Stimulated activated naive B cell treated with anti-CD40 and anti-IgM and Interleukin-4, amounts not matched to agents 10 μg/mL and 1 μg/mL and 100 μg/mL, for 72 hours (primary cell): ENCODE measurements around the gene RIMBP2.

Experiments used
- ATAC-seq, 2 donors: fragments of 150-1000 bp; cut with Tn5 transposase; replicated peaks; 2 replicates each; pipeline ENCODE4 v1.10.0; 2021; ENCODE audit warnings: moderate library complexity in 1 of 2
- DNase-seq: peaks from one replicate; pipeline ENCODE4 v3.0.0; 2021
- H3K27ac Mint-ChIP-seq: one replicate; pipeline ENCODE4 v1.8.0; 2022; ENCODE audit warnings: mild to moderate bottlenecking, mixed read lengths
- H3K27me3 Mint-ChIP-seq, 2 donors: one replicate each; pipeline ENCODE4 v1.8.0; 2022; ENCODE audit warnings: mixed read lengths in 2 of 2
- H3K36me3 Mint-ChIP-seq, 2 donors: one replicate each; pipeline ENCODE4 v1.8.0; 2022; ENCODE audit warnings: mixed read lengths in 2 of 2, mild to moderate bottlenecking in 1 of 2
- H3K4me1 Mint-ChIP-seq, 2 donors: one replicate each; pipeline ENCODE4 v1.8.0; 2022; ENCODE audit warnings: mixed read lengths in 2 of 2, mild to moderate bottlenecking in 1 of 2
- H3K4me3 Mint-ChIP-seq, 2 donors: one replicate each; pipeline ENCODE4 v1.8.0; 2022; ENCODE audit warnings: mild to moderate bottlenecking in 2 of 2, mixed read lengths in 2 of 2, moderate library complexity in 1 of 2
- H3K9me3 Mint-ChIP-seq, 2 donors: one replicate each; pipeline ENCODE4 v1.8.0; 2022; ENCODE audit warnings: mixed read lengths in 2 of 2, mild to moderate bottlenecking in 1 of 2

Gene RIMBP2

DNA sequence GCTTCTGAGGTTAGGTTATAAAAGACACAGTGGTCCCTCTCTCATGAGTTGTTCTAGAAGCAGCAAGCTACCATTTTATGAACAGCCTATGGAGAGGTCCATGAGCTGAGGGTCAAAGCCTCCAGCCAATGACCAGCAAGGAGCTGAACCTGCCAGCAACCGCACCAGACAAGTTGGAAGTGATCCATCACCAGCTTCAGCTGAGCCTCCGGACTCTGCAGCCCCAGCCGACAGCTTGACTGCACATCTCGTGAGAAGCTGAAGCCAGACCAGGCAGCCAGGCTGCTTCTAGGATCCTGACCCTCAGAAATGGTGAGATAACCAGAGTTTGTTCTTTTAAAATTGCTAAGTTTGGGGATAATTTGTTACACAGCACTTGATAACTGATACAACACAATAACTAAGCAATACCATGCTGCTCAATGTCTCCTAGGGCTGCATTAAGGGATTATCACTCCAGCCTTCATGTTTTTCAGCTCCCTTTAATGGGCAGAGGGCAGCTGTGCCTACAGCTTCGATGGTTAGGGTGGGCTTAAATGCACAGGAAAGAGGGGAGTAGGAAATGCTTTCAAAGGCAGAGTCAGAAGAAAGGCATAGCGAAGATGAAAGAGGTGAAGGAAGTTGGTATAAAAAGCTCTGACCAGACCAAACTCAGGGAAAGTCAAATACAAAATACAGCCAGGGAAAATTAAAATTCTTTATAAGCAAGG lies 149.5 kb downstream of the RIMBP2 start:
- no peaks in the 10 kb centered on the region for H3K4me1 Mint-ChIP-seq
- H3K4me3 Mint-ChIP-seq, result no peak overlapping the region
- no peaks in the 10 kb centered on the region for H3K36me3 Mint-ChIP-seq
- H3K27ac Mint-ChIP-seq, result no peak overlapping the region
- H3K27me3 Mint-ChIP-seq, result peaks cover 0 to 3% of the 10 kb centered on the region in 2 donors
- ATAC-seq, result no peak
- H3K9me3 Mint-ChIP-seq, result peaks cover 22 to 25% of the 10 kb centered on the region in 2 donors
- no peak for DNase-seq

GRCh38 chr12:130565189-130565588 lies 150.9 kb downstream of the RIMBP2 start:
- no peaks in the 10 kb centered on the region for H3K4me1 Mint-ChIP-seq
- DNase-seq, result no peak
- no peaks in the 10 kb centered on the region for H3K36me3 Mint-ChIP-seq
- no peak overlapping the region for H3K27ac Mint-ChIP-seq
- H3K27me3 Mint-ChIP-seq, result peaks cover 0 to 7% of the 10 kb centered on the region in 2 donors
- peaks cover 18 to 24% of the 10 kb centered on the region in 2 donors for H3K9me3 Mint-ChIP-seq
- no peak for ATAC-seq
- no peak overlapping the region for H3K4me3 Mint-ChIP-seq

GRCh38 chr12:130563323-130563722 lies 152.8 kb downstream of the RIMBP2 start:
- H3K36me3 Mint-ChIP-seq, result no peaks in the 10 kb centered on the region
- H3K4me3 Mint-ChIP-seq, result no peak overlapping the region
- no peaks in the 10 kb centered on the region for H3K4me1 Mint-ChIP-seq
- ATAC-seq (no peak), DNase-seq (no peak)
- peaks cover 0 to 7% of the 10 kb centered on the region in 2 donors for H3K27me3 Mint-ChIP-seq
- peaks cover 17 to 25% of the 10 kb centered on the region in 2 donors for H3K9me3 Mint-ChIP-seq
- no peak overlapping the region for H3K27ac Mint-ChIP-seq

DNA sequence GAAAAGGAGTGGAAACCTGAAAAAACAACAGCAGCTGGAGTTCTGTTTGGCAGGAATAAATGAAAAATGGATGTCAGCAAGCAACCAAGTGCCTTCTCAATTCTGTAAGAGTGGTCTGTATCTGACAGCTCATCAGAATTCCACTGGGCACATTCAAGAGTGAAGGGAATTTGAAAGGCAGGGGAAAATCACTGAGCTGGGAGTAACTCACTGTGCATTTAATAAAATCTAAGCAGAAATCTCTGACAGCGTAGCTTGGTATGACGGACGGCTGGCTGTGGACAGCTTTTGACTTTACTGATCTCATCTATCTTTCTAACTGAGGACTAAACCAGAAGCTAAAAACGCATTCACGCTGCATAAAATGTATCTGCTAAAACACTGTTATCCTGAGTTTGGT lies 153.4 kb downstream of the RIMBP2 start:
- Mint-ChIP-seq H3K36me3 (no peaks in the 10 kb centered on the region), H3K27me3 (peaks cover 0 to 7% of the 10 kb centered on the region in 2 donors), H3K4me1 (no peaks in the 10 kb centered on the region), H3K9me3 (peaks cover 17 to 25% of the 10 kb centered on the region in 2 donors), H3K4me3 (no peak overlapping the region), H3K27ac (no peak overlapping the region)
- DNase-seq (no peak), ATAC-seq (no peak)

- H3K36me3 Mint-ChIP-seq, result no peaks in the 10 kb centered on the region
- H3K4me3 Mint-ChIP-seq, result no peak overlapping the region
- H3K27me3 Mint-ChIP-seq, result peaks cover 0 to 4% of the 10 kb centered on the region in 2 donors
- H3K9me3 Mint-ChIP-seq, result peaks cover 11 to 14% of the 10 kb centered on the region in 2 donors
- H3K4me1 Mint-ChIP-seq, result no peaks in the 10 kb centered on the region
- no peak for DNase-seq
- no peak overlapping the region for H3K27ac Mint-ChIP-seq
- ATAC-seq, result no peak
Observed at GRCh38 chr12:130560321-130560720, 155.8 kb downstream of the RIMBP2 start.

DNA sequence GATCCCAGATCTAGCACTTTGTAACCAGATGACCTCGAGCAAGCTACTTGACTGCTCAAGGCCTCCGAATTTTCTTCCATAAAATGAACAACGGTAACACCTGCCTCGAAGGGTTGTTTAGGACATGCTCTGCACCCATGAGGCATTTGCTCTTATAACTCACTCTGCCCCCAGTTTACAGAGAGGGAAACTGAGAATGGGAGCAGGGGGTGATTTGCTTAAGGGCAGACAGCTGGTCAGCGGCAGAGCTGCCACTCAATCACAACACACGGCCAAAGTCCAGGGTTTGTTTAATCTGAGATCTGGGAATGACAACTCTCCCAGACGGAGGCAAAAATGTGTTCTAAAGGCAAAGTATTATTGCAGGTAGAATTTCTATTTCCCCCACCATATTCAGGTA lies 156.3 kb downstream of the RIMBP2 start:
- H3K4me1 Mint-ChIP-seq, result no peaks in the 10 kb centered on the region
- DNase-seq, result no peak
- H3K36me3 Mint-ChIP-seq, result no peaks in the 10 kb centered on the region
- H3K27ac Mint-ChIP-seq, result no peak overlapping the region
- peaks cover 10 to 14% of the 10 kb centered on the region in 2 donors for H3K9me3 Mint-ChIP-seq
- ATAC-seq, result no peak
- H3K27me3 Mint-ChIP-seq, result peaks cover 0 to 4% of the 10 kb centered on the region in 2 donors
- no peak overlapping the region for H3K4me3 Mint-ChIP-seq

- ATAC-seq, result no peak
- Mint-ChIP-seq H3K4me3 (no peak overlapping the region), H3K36me3 (no peaks in the 10 kb centered on the region), H3K9me3 (peaks cover 5% of the 10 kb centered on the region in 2 donors), H3K4me1 (no peaks in the 10 kb centered on the region), H3K27ac (no peak overlapping the region), H3K27me3 (peaks cover 4 to 7% of the 10 kb centered on the region in 2 donors)
- DNase-seq, result no peak
Observed at GRCh38 chr12:130557886-130558765, 158.0 kb downstream of the RIMBP2 start.

DNA sequence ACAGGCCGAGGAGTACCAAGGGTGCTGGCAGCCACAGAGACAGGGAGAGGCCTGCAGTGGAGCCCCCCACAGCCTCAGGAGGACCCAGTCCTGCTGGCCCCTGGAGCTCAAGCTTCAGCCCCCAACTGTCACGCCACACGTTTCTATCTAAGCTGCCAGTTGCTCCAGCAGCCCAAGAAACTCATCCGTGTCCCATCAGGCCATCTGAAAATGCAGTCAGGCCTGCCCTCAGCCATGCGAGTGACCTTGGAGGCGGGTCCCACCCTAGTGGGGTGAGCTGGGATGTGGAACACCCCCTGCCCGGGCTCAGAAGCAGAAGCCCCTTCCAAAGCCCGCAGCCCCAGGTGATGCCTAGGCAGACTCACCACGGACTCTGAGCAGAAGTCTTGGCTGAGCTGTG lies 158.9 kb downstream of the RIMBP2 start:
- H3K27me3 Mint-ChIP-seq, result peaks cover 4 to 7% of the 10 kb centered on the region in 2 donors
- ATAC-seq (no peak), DNase-seq (no peak)
- no peak overlapping the region for H3K27ac Mint-ChIP-seq
- peaks cover 5% of the 10 kb centered on the region in 2 donors for H3K9me3 Mint-ChIP-seq
- no peaks in the 10 kb centered on the region for H3K36me3 Mint-ChIP-seq
- no peak overlapping the region for H3K4me3 Mint-ChIP-seq
- H3K4me1 Mint-ChIP-seq, result no peaks in the 10 kb centered on the region

GRCh38 chr12:130556486-130557055 lies 159.5 kb downstream of the RIMBP2 start:
- ATAC-seq (no peak), DNase-seq (no peak)
- Mint-ChIP-seq H3K4me1 (no peaks in the 10 kb centered on the region), H3K27ac (no peak overlapping the region), H3K27me3 (peaks cover 4 to 7% of the 10 kb centered on the region in 2 donors), H3K9me3 (peaks cover 5% of the 10 kb centered on the region in 2 donors), H3K36me3 (no peaks in the 10 kb centered on the region), H3K4me3 (no peak overlapping the region)

GRCh38 chr12:130555628-130556485 lies 160.2 kb downstream of the RIMBP2 start:
- no peak overlapping the region for H3K27ac Mint-ChIP-seq
- no peaks in the 10 kb centered on the region for H3K36me3 Mint-ChIP-seq
- peaks cover 4 to 7% of the 10 kb centered on the region in 2 donors for H3K27me3 Mint-ChIP-seq
- DNase-seq (no peak), ATAC-seq (no peak)
- H3K4me3 Mint-ChIP-seq, result no peak overlapping the region
- H3K9me3 Mint-ChIP-seq, result peaks cover 7% of the 10 kb centered on the region in 2 donors
- no peaks in the 10 kb centered on the region for H3K4me1 Mint-ChIP-seq

- peaks cover 4 to 5% of the 10 kb centered on the region in 2 donors for H3K9me3 Mint-ChIP-seq
- H3K27ac Mint-ChIP-seq, result no peak overlapping the region
- no peak overlapping the region for H3K4me3 Mint-ChIP-seq
- H3K36me3 Mint-ChIP-seq, result no peaks in the 10 kb centered on the region
- peaks cover 0 to 7% of the 10 kb centered on the region in 2 donors for H3K27me3 Mint-ChIP-seq
- DNase-seq (no peak), ATAC-seq (no peak)
- H3K4me1 Mint-ChIP-seq, result no peaks in the 10 kb centered on the region
Observed at GRCh38 chr12:130555221-130555620, 160.9 kb downstream of the RIMBP2 start.

- Mint-ChIP-seq H3K4me3 (no peak overlapping the region), H3K27ac (no peak overlapping the region), H3K4me1 (no peaks in the 10 kb centered on the region), H3K27me3 (peaks cover 0 to 7% of the 10 kb centered on the region in 2 donors), H3K9me3 (peaks cover 2 to 3% of the 10 kb centered on the region in 2 donors), H3K36me3 (no peaks in the 10 kb centered on the region)
- DNase-seq, result no peak
- no peak for ATAC-seq
Observed at GRCh38 chr12:130552483-130552996, 163.6 kb downstream of the RIMBP2 start.

GRCh38 chr12:130549361-130549760 lies 166.7 kb downstream of the RIMBP2 start:
- Mint-ChIP-seq H3K4me3 (no peak overlapping the region), H3K9me3 (peaks cover 2 to 3% of the 10 kb centered on the region in 2 donors), H3K27me3 (peaks cover 0 to 5% of the 10 kb centered on the region in 2 donors), H3K4me1 (no peaks in the 10 kb centered on the region), H3K36me3 (no peaks in the 10 kb centered on the region), H3K27ac (no peak overlapping the region)
- DNase-seq (no peak), ATAC-seq (no peak)
